ENCODE results near the gene CDH16. TPM values are rescaled to one million over a fixed set of nuclear protein-coding genes. Genes with fewer than 3 reads are reported as not detected.
A peak's percentile ranks its signal among the peaks of the same experiment; 100 is the strongest.

Gene CDH16
- total and polyA plus RNA-seq, 11 donors: 0.08 to 1.6 (median 0.17) TPM; not detected in 5

DNA sequence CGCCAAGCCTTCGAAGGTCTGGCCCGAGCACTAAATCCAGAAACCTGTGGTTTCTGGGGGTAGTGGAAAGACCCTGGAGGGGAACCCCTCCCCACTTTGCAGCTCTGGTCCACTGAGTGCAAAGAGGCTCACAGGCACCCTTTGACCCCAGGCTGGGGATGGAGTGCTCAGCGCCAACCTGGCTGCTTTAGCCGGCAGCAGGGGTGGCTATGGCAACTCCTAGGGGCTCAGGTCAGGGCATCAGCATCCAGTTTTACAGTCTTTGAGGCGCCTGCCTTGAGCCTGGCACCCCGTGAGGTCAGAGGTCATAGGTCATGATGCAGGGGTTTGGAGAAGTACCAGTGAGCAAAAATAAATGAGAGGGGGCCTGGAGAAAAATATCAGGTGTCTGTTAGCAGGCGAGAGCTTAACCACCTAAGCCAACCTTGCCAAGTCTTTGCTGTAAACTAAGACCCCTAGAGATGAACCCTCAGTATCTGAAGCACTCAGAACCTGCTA, 56.6 kb downstream of the CDH16 start:
- TF ChIP-seq, protein P1, sequence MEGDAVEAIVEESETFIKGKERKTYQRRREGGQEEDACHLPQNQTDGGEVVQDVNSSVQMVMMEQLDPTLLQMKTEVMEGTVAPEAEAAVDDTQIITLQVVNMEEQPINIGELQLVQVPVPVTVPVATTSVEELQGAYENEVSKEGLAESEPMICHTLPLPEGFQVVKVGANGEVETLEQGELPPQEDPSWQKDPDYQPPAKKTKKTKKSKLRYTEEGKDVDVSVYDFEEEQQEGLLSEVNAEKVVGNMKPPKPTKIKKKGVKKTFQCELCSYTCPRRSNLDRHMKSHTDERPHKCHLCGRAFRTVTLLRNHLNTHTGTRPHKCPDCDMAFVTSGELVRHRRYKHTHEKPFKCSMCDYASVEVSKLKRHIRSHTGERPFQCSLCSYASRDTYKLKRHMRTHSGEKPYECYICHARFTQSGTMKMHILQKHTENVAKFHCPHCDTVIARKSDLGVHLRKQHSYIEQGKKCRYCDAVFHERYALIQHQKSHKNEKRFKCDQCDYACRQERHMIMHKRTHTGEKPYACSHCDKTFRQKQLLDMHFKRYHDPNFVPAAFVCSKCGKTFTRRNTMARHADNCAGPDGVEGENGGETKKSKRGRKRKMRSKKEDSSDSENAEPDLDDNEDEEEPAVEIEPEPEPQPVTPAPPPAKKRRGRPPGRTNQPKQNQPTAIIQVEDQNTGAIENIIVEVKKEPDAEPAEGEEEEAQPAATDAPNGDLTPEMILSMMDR (IDR thresholded peaks at IDR 0.05): no peak
- TF ChIP-seq POLR2A (IDR thresholded peaks at IDR 0.05): no peak
- Histone ChIP-seq H3K27ac (no peak overlapping the region), H3K36me3 (no peaks in the 10 kb centered on the region), H3K4me3 (no peak overlapping the region), H3K4me1 (peaks cover 0 to 8% (median 0%) of the 10 kb centered on the region in 12 donors), H3K27me3 (no peaks in the 10 kb centered on the region), H3K9me3 (no peaks in the 10 kb centered on the region)
- intact Hi-C loops (cut with DNase I): loop anchor here in 6 of 10 donors (5.0 to 10.0 kb wide), 5 partner anchors 117 to 457 kb away; partner anchors contain the start of gene CMTM3 (in 1 of the 6)
- no peak for ATAC-seq
- no peak for DNase-seq
- 83 to 93% (median 91%) methylated on average over 7 to 8 of the region's 8 CpGs for WGBS, 4 donors

DNA sequence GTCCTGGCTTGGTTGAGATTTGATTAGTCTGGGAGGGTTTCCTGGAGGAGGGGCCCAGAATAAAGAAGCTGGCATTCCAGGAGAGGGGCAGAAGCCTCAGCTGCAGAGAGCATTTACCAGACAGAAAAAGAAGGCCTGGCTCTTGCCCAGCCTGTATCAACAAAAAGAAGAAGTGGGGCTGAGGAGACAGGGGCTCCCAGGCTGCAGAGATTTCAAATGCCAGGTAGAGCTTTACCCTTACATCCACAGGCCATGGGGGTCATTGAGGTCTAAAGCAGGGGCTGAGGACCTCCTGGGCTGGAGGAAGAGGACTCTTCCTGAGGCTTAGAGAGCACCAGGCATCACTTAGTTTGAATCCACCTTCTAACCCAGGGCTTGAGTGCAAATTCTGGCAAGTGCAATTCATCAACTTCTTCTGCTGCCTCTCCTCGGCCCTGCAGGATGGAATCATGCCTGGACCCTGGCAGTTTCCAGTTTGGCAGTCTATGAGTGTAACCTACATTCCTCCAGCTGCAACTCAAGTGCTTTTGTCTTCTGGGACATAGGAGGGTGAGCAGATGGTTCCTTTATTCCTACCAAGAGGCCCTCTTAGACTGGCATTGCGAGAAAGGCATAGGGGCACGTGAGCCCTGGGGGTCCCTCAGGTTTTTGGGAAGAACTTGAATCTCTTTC, 59.2 kb downstream of the CDH16 start:
- WGBS, 4 donors: 70 to 86% (median 81%) methylated on average over 3 of the region's 3 CpGs
- Histone ChIP-seq H3K9me3 (no peaks in the 10 kb centered on the region), H3K27ac (no peak overlapping the region), H3K27me3 (no peaks in the 10 kb centered on the region), H3K4me3 (no peak overlapping the region), H3K36me3 (no peaks in the 10 kb centered on the region), H3K4me1 (peaks cover 0 to 8% (median 0%) of the 10 kb centered on the region in 12 donors)
- intact Hi-C loops (cut with DNase I): loop anchor here in 6 of 10 donors (5.0 to 10.0 kb wide), 5 partner anchors 115 to 455 kb away; partner anchors contain the start of gene CMTM3 (in 1 of the 6)
- DNase-seq (no peak), ATAC-seq (peak in 1 of 4 donors; percentile 14)
- TF ChIP-seq, protein P1 (IDR thresholded peaks at IDR 0.05): no peak
- no peak for TF ChIP-seq POLR2A (IDR thresholded peaks at IDR 0.05)

DNA sequence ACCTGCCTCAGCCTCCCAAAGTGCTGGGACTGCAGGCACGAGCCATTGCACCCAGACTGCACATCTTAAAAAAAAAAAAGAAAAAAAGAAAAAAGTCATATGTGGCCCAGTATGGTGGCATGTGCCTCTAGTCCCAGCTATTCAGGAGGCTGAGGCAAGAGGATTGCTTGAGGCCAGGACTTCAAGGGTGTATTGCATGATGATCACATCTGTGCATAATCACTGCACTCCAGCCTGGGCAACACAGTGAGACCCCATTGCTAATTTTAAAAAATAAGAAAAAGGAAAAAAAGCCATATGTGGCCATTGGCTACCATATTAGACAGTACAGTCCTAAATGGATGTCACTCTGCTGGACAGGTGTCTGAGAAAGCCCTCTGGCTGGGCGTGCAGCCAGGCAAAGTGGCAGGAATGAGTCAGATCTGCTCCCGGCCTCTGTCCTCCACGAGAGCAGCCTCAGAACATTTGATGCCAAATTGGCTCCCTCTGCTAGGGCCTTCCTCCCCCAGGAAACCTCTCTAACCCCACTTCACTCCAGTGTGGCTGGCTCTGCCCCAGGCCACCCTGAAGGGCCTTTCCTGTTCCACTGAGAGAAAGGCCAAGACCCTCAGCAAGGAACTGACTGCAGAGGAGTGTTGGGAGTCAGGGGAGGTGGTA, 59.8 kb downstream of the CDH16 start:
- TF ChIP-seq POLR2A (IDR thresholded peaks at IDR 0.05): no peak
- TF ChIP-seq, protein P1 (IDR thresholded peaks at IDR 0.05): no peak
- DNase-seq (peak; percentile 50 to 90 (median 86)), ATAC-seq (peak; percentile 78 to 97 (median 90))
- Histone ChIP-seq H3K27me3 (no peaks in the 10 kb centered on the region), H3K27ac (no peak overlapping the region), H3K36me3 (no peaks in the 10 kb centered on the region), H3K9me3 (no peaks in the 10 kb centered on the region), H3K4me1 (peaks cover 0 to 8% (median 0%) of the 10 kb centered on the region in 12 donors), H3K4me3 (no peak overlapping the region)
- 27 to 47% (median 43%) methylated on average over 3 to 4 of the region's 4 CpGs for WGBS, 4 donors
- intact Hi-C loops (cut with DNase I): no loop called here

Other genes with a start within 250 kb of the CDH16 start
- gene CMTM4, start 222.1 kb downstream of the CDH16 start, total RNA-seq: 10 to 100 TPM in 7 of 9 donors, 1 to 10 TPM in 2; 8.1 to 22.5 (median 12.2) TPM
- 10 to 100 TPM in 1 of 2 donors, 1 to 10 TPM in 1; 4.5 to 13.8 TPM for gene CMTM4, start 222.1 kb downstream of the CDH16 start, polyA plus RNA-seq
- 100 to 1,000 TPM in 3 of 9 donors, 10 to 100 TPM in 6; 58.3 to 117 (median 88.6) TPM for gene DYNC1LI2, start 167.3 kb downstream of the CDH16 start, total RNA-seq
- 10 to 100 TPM; 38.3 to 53.2 TPM for gene DYNC1LI2, start 167.3 kb downstream of the CDH16 start, polyA plus RNA-seq
- gene TERB1, start 117.3 kb downstream of the CDH16 start, total RNA-seq: not detected
- not detected for gene TERB1, start 117.3 kb downstream of the CDH16 start, polyA plus RNA-seq
- gene NAE1, start 87.9 kb downstream of the CDH16 start, total RNA-seq: 10 to 100 TPM; 25.6 to 39.3 (median 29.6) TPM
- 10 to 100 TPM; 17.7 to 34.3 TPM for gene NAE1, start 87.9 kb downstream of the CDH16 start, polyA plus RNA-seq
- gene CA7, start 74.5 kb downstream of the CDH16 start, total RNA-seq: not detected
- gene CA7, start 74.5 kb downstream of the CDH16 start, polyA plus RNA-seq: not detected
- gene PDP2, start 38.4 kb downstream of the CDH16 start, total RNA-seq: 1 to 10 TPM; 2.1 to 7.5 (median 3.9) TPM
- gene PDP2, start 38.4 kb downstream of the CDH16 start, polyA plus RNA-seq: 1 to 10 TPM; 1.1 to 3.2 TPM
- 100 to 1,000 TPM in 7 of 9 donors, 10 to 100 TPM in 2; 57.5 to 298 (median 143) TPM for gene RRAD, start 6.7 kb upstream of the CDH16 start, total RNA-seq
- gene RRAD, start 6.7 kb upstream of the CDH16 start, polyA plus RNA-seq: 100 to 1,000 TPM; 152 to 277 TPM
- gene CIAO2B, start 15.5 kb upstream of the CDH16 start, total RNA-seq: 100 to 1,000 TPM; 103 to 188 (median 110) TPM
- gene CIAO2B, start 15.5 kb upstream of the CDH16 start, polyA plus RNA-seq: 100 to 1,000 TPM; 265 to 669 TPM
- 100 to 1,000 TPM in 4 of 9 donors, 10 to 100 TPM in 5; 56.0 to 157 (median 78.8) TPM for gene CES2, start 16.6 kb upstream of the CDH16 start, total RNA-seq
- 100 to 1,000 TPM in 1 of 2 donors, 10 to 100 TPM in 1; 40.9 to 125 TPM for gene CES2, start 16.6 kb upstream of the CDH16 start, polyA plus RNA-seq
- gene CES3, start 42.4 kb upstream of the CDH16 start, total RNA-seq: 1 to 10 TPM in 3 of 9 donors, under 1 TPM in 6; 0.51 to 1.7 (median 0.88) TPM
- gene CES3, start 42.4 kb upstream of the CDH16 start, polyA plus RNA-seq: 1 to 10 TPM in 1 of 2 donors, under 1 TPM in 1; 0.08 to 1.1 TPM
- 10 to 100 TPM in 2 of 9 donors, 1 to 10 TPM in 7; 3.5 to 26.8 (median 7.1) TPM for gene CES4A, start 69.7 kb upstream of the CDH16 start, total RNA-seq
- gene CES4A, start 69.7 kb upstream of the CDH16 start, polyA plus RNA-seq: 10 to 100 TPM in 1 of 2 donors, 1 to 10 TPM in 1; 8.1 to 16.6 TPM
- gene CBFB, start 110.3 kb upstream of the CDH16 start, total RNA-seq: 10 to 100 TPM; 16.4 to 53.6 (median 28.1) TPM
- 10 to 100 TPM; 11.3 to 41.0 TPM for gene CBFB, start 110.3 kb upstream of the CDH16 start, polyA plus RNA-seq
- 10 to 100 TPM in 5 of 9 donors, 1 to 10 TPM in 4; 8.4 to 17.8 (median 11.6) TPM for gene PHAF1, start 191.1 kb upstream of the CDH16 start, total RNA-seq
- gene PHAF1, start 191.1 kb upstream of the CDH16 start, polyA plus RNA-seq: 10 to 100 TPM in 1 of 2 donors, 1 to 10 TPM in 1; 5.6 to 11.6 TPM
- 10 to 100 TPM in 5 of 9 donors, 1 to 10 TPM in 4; 8.6 to 17.5 (median 11.9) TPM for gene B3GNT9, start 232.1 kb upstream of the CDH16 start, total RNA-seq
- gene B3GNT9, start 232.1 kb upstream of the CDH16 start, polyA plus RNA-seq: 10 to 100 TPM in 1 of 2 donors, 1 to 10 TPM in 1; 6.4 to 16.9 TPM
- 10 to 100 TPM in 4 of 9 donors, 1 to 10 TPM in 5; 4.7 to 14.3 (median 8.4) TPM for gene TRADD, start 241.0 kb upstream of the CDH16 start, total RNA-seq
- gene TRADD, start 241.0 kb upstream of the CDH16 start, polyA plus RNA-seq: 10 to 100 TPM in 1 of 2 donors, 1 to 10 TPM in 1; 6.8 to 16.2 TPM
- 10 to 100 TPM in 1 of 9 donors, 1 to 10 TPM in 8; 5.0 to 13.4 (median 7.2) TPM for gene FBXL8, start 241.1 kb upstream of the CDH16 start, total RNA-seq
- 1 to 10 TPM; 5.4 to 9.2 TPM for gene FBXL8, start 241.1 kb upstream of the CDH16 start, polyA plus RNA-seq
- 10 to 100 TPM; 11.6 to 62.4 (median 35.4) TPM for gene HSF4, start 245.9 kb upstream of the CDH16 start, total RNA-seq
- 10 to 100 TPM in 1 of 2 donors, 1 to 10 TPM in 1; 5.9 to 62.5 TPM for gene HSF4, start 245.9 kb upstream of the CDH16 start, polyA plus RNA-seq

Measured in heart left ventricle (tissue), 16 donors.